ENCODE measurements around the gene P4HA2.

The P4HA2 gene

GRCh38 chr5:132227485-132228240, at the start of gene P4HA2:
Gene P4HA2 (minus strand): TSS chr5:132227853. CDS start chr5:132218626, 9,227 bp downstream.
- TF ChIP-seq CTCF (conservative IDR thresholded peaks at IDR 0.05; ENCODE audit: low read depth, low read length): no peak
- peak within 1 kb of the TSS; percentile 61 for H3K4me3 ChIP-seq (ENCODE audit: low read length)
- no peak for DNase-seq (ENCODE audit: low read depth)

GRCh38 chr5:132277256-132277655, 49.6 kb upstream of the P4HA2 start:
- no peak for TF ChIP-seq CTCF (conservative IDR thresholded peaks at IDR 0.05; ENCODE audit: low read depth, low read length)
- H3K4me3 ChIP-seq (ENCODE audit: low read length): no peak overlapping the region
- no peak for DNase-seq (ENCODE audit: low read depth)

GRCh38 chr5:132275367-132276220, 47.9 kb upstream of the P4HA2 start:
- no peak for DNase-seq (ENCODE audit: low read depth)
- no peak for TF ChIP-seq CTCF (conservative IDR thresholded peaks at IDR 0.05; ENCODE audit: low read depth, low read length)
- no peak overlapping the region for H3K4me3 ChIP-seq (ENCODE audit: low read length)

GRCh38 chr5:132274050-132274792, 46.6 kb upstream of the P4HA2 start:
- no peak overlapping the region for H3K4me3 ChIP-seq (ENCODE audit: low read length)
- DNase-seq (ENCODE audit: low read depth): no peak
- no peak for TF ChIP-seq CTCF (conservative IDR thresholded peaks at IDR 0.05; ENCODE audit: low read depth, low read length)

GRCh38 chr5:132273631-132274030, 46.0 kb upstream of the P4HA2 start:
- no peak for TF ChIP-seq CTCF (conservative IDR thresholded peaks at IDR 0.05; ENCODE audit: low read depth, low read length)
- no peak overlapping the region for H3K4me3 ChIP-seq (ENCODE audit: low read length)
- no peak for DNase-seq (ENCODE audit: low read depth)

- no peak for DNase-seq (ENCODE audit: low read depth)
- peak; percentile 87 for TF ChIP-seq CTCF (conservative IDR thresholded peaks at IDR 0.05; ENCODE audit: low read depth, low read length)
- H3K4me3 ChIP-seq (ENCODE audit: low read length): no peak overlapping the region
Observed at GRCh38 chr5:132272311-132273210, 44.9 kb upstream of the P4HA2 start.

Data from retinal pigment epithelial cell (primary cell).